GM18951 (cell line): ENCODE measurements around the gene CLIC3.
"Not testable (repeated sequence)": the region's sequence is repeated elsewhere in the genome, so short reads cannot be mapped to it uniquely, and the experiment has no call there.

Source experiments
- POLR2A ChIP-seq: IDR thresholded peaks from 4 replicates; pipeline ENCODE4 v1.6.1; 2011; ENCODE audit warnings: mild to moderate bottlenecking; ENCODE audit not compliant: insufficient read length, insufficient read depth; ENCODE audit errors: extremely low read depth
- in situ Hi-C: fragments of 300-500 bp; cut with MboI; formaldehyde crosslinking; loops from one replicate; pipeline ENCODE4 v1.12.0; 2022; ENCODE audit warnings: low sequenced_read_pairs, mixed read lengths, inconsistent platforms; ENCODE audit not compliant: unreplicated experiment

Gene CLIC3

DNA sequence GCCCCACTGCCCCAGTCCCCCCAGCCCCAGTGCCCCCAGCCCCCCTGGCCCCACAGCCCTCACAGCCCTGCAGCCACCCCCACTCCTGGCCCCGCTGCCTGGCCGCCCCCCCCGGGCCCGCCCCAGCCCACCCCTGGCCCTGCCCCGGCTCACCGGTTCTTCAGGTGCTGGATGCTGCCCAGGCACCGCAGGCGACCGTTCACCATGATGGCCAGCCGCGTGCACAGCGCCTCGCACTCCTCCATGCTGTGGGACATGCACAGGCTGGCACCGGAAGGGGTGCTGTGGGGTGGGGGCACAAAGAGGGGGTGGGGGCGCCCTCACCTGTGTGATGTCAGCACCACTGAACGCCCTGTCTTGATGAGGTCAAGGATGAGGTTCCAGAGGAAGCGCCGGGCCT is 12.8 kb upstream of the CLIC3 start:
- no peak for TF ChIP-seq POLR2A
- in situ Hi-C loops = no loop called here

DNA sequence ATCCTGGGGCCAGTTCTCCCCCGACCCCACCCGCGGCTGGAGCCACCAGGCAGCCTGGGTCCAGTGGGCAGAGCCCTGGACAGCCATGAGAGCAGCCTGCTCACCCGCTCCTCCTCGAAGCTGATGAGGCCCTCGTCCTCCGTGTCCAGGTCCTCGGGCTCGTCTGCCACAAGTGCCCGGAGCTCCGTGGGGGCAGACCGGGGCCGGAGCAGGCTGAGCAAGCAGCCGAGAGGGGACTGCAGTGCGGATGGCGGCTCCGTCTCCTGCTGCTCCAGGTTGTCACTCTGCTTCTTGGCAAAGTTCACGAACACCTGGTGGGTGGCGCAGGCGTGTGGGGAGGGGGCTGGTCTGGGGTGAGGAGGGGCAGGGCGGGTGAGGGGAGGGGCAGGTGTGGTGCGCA is 11.9 kb upstream of the CLIC3 start:
- TF ChIP-seq POLR2A = no peak

DNA sequence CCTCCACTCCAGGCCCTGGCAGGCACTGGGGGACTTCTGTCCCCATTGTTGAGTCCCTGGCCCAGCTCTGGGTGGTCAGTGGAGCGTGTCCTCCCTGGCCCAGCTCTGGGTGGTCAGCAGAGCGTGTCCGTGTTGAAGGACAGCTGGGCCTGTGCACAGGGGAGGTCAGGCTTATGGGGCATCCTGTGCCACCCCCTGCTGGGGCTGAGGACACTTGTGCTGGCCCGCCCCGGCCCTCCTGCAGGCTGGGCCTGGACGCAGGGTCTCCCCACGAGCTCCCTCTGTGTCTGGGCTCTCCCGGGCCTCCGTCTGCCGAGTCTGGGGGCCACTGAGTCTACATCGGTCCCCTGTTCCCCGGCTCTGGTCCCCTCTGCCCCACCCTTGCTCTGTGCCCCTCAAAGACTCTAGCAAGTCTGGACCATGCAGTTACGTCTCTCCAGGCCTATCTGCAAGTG is 11.5 kb upstream of the CLIC3 start:
- in situ Hi-C loops = no loop called here
- no peak for TF ChIP-seq POLR2A

More for the DNA sequence above, 11.9 kb upstream of the CLIC3 start:
- in situ Hi-C loops = no loop called here

DNA sequence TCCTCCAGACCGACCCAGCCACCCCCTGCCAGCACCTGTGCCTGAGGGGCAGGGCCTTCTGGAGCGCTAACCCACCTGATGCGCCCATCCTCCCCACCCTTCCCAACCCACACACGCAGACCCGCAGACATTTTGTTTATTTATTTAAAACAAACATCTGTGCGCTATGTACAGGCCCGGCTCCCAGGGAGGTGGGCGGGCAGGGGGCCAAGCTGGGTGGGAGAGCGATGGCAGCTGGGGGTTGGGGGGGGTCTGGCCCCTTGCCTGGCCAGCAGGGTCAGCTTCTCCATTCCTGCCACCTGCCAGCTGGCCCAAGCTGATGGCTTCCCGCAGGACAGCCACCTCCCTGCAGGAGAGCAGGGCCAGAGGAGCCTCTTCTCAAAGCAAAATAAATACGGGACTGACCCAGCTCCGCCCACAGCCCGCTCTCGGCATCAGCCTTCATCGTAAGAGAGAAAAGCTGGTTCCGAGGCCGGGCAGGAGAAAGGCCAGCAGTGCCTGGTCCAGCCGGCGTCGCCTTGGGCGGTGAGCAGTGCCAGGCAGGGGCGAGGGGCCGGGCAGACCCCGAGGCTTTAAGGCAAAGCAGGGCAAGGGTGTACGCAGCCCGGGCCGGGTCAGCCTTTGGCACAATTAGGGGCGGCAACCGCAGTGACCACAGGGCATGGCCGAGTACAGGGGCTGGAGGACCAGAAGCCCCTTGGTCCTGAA is 10.9 kb upstream of the CLIC3 start:
- TF ChIP-seq POLR2A = no peak
- in situ Hi-C loops = no loop called here

DNA sequence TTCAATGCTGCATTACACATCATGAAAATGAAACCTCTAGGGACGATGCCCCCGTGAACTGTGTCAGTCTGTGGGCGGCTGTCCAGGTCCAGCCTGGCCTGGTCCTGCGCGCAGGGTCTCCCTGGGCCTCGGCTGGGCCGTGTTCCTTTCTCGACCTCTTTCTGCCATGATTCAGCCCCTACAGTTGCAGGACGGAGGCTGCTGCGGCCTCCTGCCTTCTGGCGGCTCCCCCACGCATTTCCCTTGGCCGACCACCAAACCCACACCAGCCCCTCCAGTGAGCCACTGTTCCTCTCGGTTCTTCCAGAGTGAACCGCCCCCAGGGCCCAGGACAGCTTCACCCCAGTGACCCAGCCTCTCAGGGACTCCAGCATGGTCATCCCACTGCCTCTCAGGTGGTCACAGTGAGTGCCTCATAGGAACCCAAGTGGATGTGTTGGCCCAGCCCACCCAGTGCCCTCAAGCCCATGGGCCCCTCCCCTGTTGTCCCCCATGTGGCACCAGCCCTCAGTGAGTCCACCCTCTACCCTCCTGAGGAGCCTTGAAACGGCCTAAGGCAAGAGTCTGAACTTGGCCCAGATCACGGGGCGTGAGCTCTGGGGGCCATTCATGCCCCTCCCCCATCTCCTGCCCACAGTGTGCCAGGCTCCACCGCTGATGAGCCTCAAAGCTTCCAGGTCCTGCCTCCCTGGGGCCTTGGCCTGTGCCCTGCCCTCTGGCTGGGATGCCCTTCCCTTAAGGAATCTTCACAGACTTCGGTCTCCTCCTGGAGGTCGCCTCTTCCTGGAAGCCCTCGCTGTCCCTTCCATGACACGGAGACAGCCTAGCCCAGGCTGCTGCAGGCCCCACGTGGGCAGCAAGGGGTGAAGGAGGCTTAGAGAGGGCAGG is 10.0 kb upstream of the CLIC3 start:
- in situ Hi-C loops = no loop called here
- no peak for TF ChIP-seq POLR2A

DNA sequence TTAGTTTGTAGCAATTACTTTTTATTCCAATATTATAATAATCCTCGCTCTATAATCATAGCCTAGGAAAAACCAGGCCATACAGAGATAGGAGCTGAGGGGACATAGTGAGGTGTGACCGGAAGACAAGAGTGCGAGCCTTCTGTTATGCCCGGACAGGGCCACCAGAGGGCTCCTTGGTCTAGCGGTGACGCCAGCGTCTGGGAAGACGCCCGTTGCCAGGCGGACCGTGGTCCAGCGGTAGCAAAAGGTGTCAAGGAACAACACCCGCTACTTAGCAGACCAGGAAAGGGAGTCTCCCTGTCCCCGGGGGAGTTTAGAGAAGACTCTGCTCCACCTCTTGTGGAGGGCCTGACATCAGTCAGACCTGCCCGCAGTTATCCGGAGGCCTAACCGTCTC is 7.9 kb upstream of the CLIC3 start:
- in situ Hi-C loops = not testable (repeated sequence)

DNA sequence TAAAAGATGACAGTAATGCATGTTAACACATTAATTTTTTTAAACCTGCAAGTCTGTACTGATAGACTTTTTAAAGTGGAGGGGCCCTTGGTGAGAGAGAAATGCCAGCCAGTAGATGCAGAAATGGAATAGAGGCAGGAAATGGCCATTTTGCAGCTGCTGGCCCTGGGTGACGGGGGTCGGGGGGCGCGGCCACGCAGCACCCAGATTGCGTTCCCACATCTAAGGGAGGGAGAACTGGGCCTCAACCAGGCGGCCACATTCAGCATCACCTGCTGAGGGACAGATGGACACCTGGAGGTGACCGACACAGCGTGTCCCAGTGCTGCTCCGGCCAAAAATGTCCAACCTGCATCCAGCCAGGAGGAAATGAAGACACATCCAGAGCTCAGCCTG is 6.3 kb upstream of the CLIC3 start:
- in situ Hi-C loops = no loop called here
- TF ChIP-seq POLR2A = no peak

DNA sequence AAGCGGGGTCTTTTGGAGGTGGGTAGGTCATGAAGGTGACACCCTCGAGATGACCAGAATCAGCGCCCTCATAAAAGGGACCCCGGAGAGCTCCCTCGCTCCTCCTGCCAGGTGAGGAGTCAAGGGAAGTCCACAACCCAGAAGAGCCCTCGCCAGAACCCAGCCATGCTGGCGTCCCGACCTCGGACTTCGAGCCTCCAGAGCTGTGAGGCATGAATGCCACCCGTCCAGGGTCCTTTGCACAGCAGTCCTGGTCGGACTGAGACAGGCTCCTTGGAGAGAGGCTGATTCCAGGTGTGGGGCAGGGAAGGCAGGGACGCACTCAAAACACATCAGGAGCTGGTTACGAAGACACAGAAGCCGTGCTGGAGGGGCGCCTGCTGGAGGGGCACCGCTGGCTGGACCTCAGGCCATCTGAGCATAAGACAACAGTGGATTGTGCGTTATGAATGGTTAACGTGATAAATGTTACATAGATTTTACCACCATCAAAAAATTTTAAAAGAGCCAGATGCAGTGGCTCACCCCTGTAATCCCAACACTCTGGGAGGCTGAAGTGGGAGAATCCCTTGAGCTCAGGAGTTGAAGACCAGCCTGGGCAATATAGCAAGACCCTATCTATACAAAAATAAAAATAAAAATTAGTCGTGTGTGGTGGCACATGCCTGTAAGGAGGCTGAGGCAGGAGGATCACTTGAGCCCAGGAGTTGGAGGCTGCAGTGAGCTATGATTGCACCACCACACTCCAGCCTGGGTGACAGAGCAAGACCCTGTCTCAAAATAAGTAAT is 5.7 kb upstream of the CLIC3 start:
- TF ChIP-seq POLR2A = no peak
- in situ Hi-C loops = no loop called here

DNA sequence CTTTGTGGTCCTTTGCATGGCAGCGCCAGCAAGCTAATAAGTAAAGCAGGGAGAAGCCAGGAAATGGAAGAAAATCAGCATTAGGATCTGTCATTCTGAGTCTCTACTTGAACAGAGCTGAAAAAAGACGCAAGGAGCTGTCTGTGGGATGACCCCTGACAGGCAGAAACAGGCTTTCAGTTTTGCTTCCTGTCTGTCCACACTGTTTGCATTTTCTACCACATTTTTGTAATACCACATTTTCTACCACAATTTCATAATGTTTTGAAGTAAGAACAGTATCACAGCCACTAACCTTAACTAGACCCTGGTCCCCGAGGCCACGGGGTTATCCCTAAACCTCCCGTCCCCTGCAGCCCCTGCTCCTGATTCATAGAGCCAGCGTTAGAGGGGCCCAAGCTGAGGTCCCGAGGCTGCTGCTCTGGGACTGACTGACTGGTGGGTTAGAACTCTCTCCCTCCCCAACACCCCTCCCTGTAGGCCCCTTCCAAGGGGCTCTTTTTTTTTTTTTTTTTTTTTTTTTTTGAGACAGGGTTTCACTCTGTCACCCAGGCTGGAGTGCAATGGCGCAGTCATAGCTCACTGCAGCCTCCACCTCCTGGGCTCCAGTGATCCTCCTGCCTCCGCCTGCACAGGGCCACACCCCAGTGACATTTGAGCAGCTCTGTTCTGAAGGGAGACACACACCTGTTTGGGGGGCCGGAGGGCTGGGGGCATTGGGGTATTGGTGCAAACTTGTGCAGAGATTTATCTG is 4.0 kb upstream of the CLIC3 start:
- in situ Hi-C loops = no loop called here
- TF ChIP-seq POLR2A = no peak

DNA sequence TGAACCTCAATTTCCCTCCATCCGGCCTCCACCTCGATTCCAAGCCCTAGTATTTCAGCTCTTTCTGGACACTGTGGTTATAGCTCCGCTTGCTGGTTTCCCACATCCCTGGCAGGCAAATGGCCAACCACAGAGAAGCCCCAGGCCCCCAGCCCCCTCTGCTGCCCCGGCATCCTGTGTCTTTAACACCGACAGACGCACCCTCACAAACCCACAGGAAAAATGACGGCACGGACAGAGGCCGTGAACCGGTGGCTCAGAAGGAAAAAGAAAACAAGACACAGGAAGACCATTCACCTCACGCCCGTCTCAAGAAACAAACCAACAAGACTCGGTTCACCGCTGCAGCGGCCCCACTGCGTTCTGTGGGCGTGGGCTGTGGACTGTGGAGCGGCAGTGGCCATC is 1.5 kb upstream of the CLIC3 start:
- in situ Hi-C loops = no loop called here
- no peak for TF ChIP-seq POLR2A

DNA sequence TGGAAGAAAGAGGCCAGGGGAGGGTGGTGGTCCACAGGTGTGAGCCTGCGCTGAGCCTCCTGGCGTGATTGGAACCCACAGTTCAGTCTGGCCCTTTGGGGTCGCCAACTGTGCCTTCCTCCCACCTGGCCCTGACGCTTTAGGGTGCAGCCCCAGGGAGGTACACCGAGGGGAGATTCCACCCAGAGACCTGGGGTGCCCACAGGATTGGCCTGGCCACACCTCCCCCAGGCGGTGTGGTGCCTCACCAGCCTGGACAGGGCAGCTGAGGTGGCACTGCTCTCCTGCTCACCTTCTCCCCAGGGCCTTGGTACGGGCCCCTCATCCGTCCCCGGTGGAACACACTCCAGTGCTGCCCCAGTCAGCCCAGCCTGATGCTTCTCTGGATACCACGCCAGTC is 1.0 kb upstream of the CLIC3 start:
- in situ Hi-C loops = no loop called here
- no peak for TF ChIP-seq POLR2A

DNA sequence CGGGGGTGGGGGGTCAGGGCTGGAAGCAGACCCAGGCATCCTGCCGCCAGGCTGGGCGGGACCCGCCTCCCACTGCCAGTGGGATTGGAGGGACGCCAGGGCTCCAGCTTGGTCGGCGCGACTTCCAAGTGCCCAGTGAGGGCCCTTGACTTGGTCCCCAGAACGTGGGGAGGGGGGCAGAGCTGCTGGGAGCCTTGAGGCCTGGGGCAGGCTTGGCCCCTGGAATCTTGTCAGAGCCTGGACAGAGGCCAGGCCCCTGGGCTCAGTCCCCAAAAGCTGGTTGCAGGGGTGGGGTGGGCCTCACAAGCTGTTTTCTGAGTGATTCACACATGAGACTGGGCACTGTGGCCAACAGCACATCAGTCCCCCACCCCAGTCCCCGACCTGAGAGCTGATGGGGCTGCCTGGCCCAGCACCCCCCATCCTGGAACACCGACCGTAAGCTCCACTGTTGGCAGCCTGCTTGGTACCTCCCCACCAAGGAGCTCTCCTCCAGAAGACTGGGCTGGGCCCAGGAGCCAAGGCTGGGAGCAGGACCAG is 526 bp downstream of the CLIC3 start:
- TF ChIP-seq POLR2A = no peak
- in situ Hi-C loops = no loop called here
